GM12891 (cell line): Measurements from ENCODE around the gene INO80C.

Experiments
- POLR2A ChIP-seq: IDR thresholded peaks from 2 replicates; pipeline ENCODE4 v1.6.1; 2011; ENCODE audit warnings: low read depth, low read length, control low read depth
- POLR2AphosphoS5 ChIP-seq: IDR thresholded peaks from 2 replicates; pipeline ENCODE4 v1.6.1; 2011; ENCODE audit warnings: low read depth, low read length, control low read depth
- POU2F2 ChIP-seq: IDR thresholded peaks from 2 replicates; pipeline ENCODE4 v1.6.1; 2011; ENCODE audit warnings: low read depth, mild to moderate bottlenecking, control low read depth, low read length, moderate library complexity
- SPI1 ChIP-seq: IDR thresholded peaks from 2 replicates; pipeline ENCODE4 v1.6.1; 2011; ENCODE audit warnings: low read depth, low read length, control low read depth
- TAF1 ChIP-seq: IDR thresholded peaks from 2 replicates; pipeline ENCODE4 v1.6.1; 2011; ENCODE audit warnings: low read depth, low read length, control low read depth

DNA sequence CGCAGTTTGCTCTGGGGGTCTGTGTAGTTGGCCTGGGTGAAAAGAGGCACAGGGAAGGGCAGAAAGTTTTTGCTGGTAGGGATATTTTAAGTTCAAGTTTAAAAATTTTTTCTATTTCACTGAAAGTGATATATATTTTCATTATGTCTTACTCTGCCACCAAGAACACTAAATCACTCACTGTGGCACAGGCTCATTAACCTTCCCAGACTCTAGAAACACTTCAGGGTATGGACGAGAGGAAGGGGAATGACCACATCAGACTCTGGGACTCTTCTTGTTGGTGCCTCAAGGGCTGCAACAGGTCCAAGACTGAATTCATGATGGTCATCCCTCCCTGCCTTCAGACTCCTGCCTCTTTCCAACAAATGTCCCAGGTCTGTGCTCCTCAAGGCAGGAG is 29.0 kb downstream of the INO80C start:
- TF ChIP-seq TAF1 = no peak
- no peak for TF ChIP-seq POLR2AphosphoS5
- no peak for TF ChIP-seq POLR2A
- no peak for TF ChIP-seq SPI1
- TF ChIP-seq POU2F2 = no peak
